H4 (cell line): ENCODE measurements around the gene SH2D3C. TPM values are rescaled to one million over a fixed set of nuclear protein-coding genes. Genes with fewer than 3 reads are reported as not detected.
"Not testable (repeated sequence)": the region's sequence is repeated elsewhere in the genome, so short reads cannot be mapped to it uniquely, and the experiment has no call there.

Source experiments
- DNase-seq: peaks from one replicate; pipeline ENCODE4 v3.0.0-alpha.2; 2015; ENCODE audit warnings: low spot score
- total RNA-seq: library from RNA; depleted of rRNA; stranded (reverse); fragments of >200 nt; shearing (Covaris generic); gene quantifications from 2 replicates; pipeline ENCODE4 v1.2.3, GENCODE V29; 2014

The SH2D3C gene
- total RNA-seq, 1 experiment from 2014 or later = 0.12 TPM

GRCh38 chr9:127769101-127769500 is 9.4 kb downstream of the SH2D3C start:
- DNase-seq = no peak

- DNase-seq = no peak
These were observed 9.8 kb downstream of the SH2D3C start for GRCh38 chr9:127768698-127769097.

- no peak for DNase-seq
These were observed 10.5 kb downstream of the SH2D3C start for GRCh38 chr9:127767909-127768331.

GRCh38 chr9:127767410-127767809 is 11.1 kb downstream of the SH2D3C start:
- no peak for DNase-seq

- DNase-seq = no peak
These were observed 13.0 kb downstream of the SH2D3C start for GRCh38 chr9:127765418-127765817.

GRCh38 chr9:127763918-127764384 is 14.5 kb downstream of the SH2D3C start:
- DNase-seq = no peak

- DNase-seq = no peak
These were observed 16.3 kb downstream of the SH2D3C start for GRCh38 chr9:127762111-127762676.

- no peak for DNase-seq
These were observed 16.9 kb downstream of the SH2D3C start for GRCh38 chr9:127761491-127761956.

- no peak for DNase-seq
These were observed 17.4 kb downstream of the SH2D3C start for GRCh38 chr9:127761061-127761460.

GRCh38 chr9:127758843-127759242 is 19.6 kb downstream of the SH2D3C start:
- no peak for DNase-seq

GRCh38 chr9:127756776-127757175 is 21.7 kb downstream of the SH2D3C start:
- DNase-seq = not testable (repeated sequence)

GRCh38 chr9:127756233-127756632 is 22.2 kb downstream of the SH2D3C start:
- DNase-seq = no peak

GRCh38 chr9:127755061-127756060 is 23.1 kb downstream of the SH2D3C start:
- no peak for DNase-seq

GRCh38 chr9:127754099-127755060 is 24.1 kb downstream of the SH2D3C start:
- DNase-seq = no peak

GRCh38 chr9:127753622-127754021 is 24.8 kb downstream of the SH2D3C start:
- DNase-seq = no peak

- no peak for DNase-seq
These were observed 25.3 kb downstream of the SH2D3C start for GRCh38 chr9:127753148-127753547.

- DNase-seq = no peak
These were observed 27.0 kb downstream of the SH2D3C start for GRCh38 chr9:127751269-127752054.

- no peak for DNase-seq
These were observed 29.2 kb downstream of the SH2D3C start for GRCh38 chr9:127749090-127749787.

- DNase-seq = no peak
These were observed 31.4 kb downstream of the SH2D3C start for GRCh38 chr9:127746959-127747569.
